WTC11 (cell line): ENCODE measurements around the gene ESAM. TPM values are rescaled to one million over a fixed set of nuclear protein-coding genes. Genes with fewer than 3 reads are reported as not detected.

Experiments used
- ATAC-seq: fragments of 200-7000 bp; cut with Tn5 transposase; 2 replicates; pipeline ENCODE4 v1.10.0; 2021; ENCODE audit warnings: mild to moderate bottlenecking, moderate library complexity
- CTCF ChIA-PET: fragments of 300-600 bp; sonication (Branson Sonifier 250); formaldehyde crosslinking; loops from one replicate; lab custom pipeline; 2021; ENCODE audit warnings: antibody characterized with exemption; lab: Charles Lee
- POLR2A ChIA-PET: fragments of 350-600 bp; sonication (Branson Sonifier 250); formaldehyde crosslinking; loops from one replicate; lab custom pipeline; 2021; ENCODE audit warnings: antibody characterized with exemption; lab: Charles Lee
- DNase-seq: peaks from one replicate; pipeline ENCODE4 v3.0.0; 2021; ENCODE audit warnings: low spot score
- H3K27ac Mint-ChIP-seq: 2 replicates; pipeline ENCODE4 v1.8.0; 2021; ENCODE audit warnings: mixed read lengths
- H3K27me3 Mint-ChIP-seq: 2 replicates; pipeline ENCODE4 v1.8.0; 2021; ENCODE audit warnings: low read depth, mild to moderate bottlenecking, moderate library complexity, mixed read lengths
- H3K36me3 Mint-ChIP-seq: 2 replicates; pipeline ENCODE4 v1.8.0; 2021; ENCODE audit warnings: mixed read lengths
- H3K4me1 Mint-ChIP-seq: 2 replicates; pipeline ENCODE4 v1.8.0; 2022; ENCODE audit warnings: mixed read lengths
- H3K4me3 Mint-ChIP-seq: 2 replicates; pipeline ENCODE4 v1.8.0; 2021; ENCODE audit warnings: mild to moderate bottlenecking, moderate library complexity, mixed read lengths
- H3K9me3 Mint-ChIP-seq: 2 replicates; pipeline ENCODE4 v1.8.0; 2021; ENCODE audit warnings: mixed read lengths
- ELF4 ChIP-seq: sonication (generic); formaldehyde crosslinking; IDR thresholded peaks from 2 replicates; pipeline ENCODE4 v1.8.1; 2022; ENCODE audit warnings: low read depth, mild to moderate bottlenecking, moderate library complexity, missing genetic modification reagents
- ETV6 ChIP-seq: sonication (generic); formaldehyde crosslinking; IDR thresholded peaks from 2 replicates; pipeline ENCODE4 v1.8.1; 2022; ENCODE audit warnings: mild to moderate bottlenecking, missing genetic modification reagents
- FOXJ3 ChIP-seq: sonication (generic); formaldehyde crosslinking; IDR thresholded peaks from 2 replicates; pipeline ENCODE4 v1.9.0; 2021; ENCODE audit warnings: missing genetic modification reagents, mild to moderate bottlenecking, borderline replicate concordance
- FOXK1 ChIP-seq: sonication (generic); formaldehyde crosslinking; IDR thresholded peaks from 2 replicates; pipeline ENCODE4 v1.8.0; 2022; ENCODE audit warnings: mild to moderate bottlenecking, moderate library complexity, missing genetic modification reagents
- KAT7 ChIP-seq: sonication (generic); formaldehyde crosslinking; IDR thresholded peaks from 2 replicates; pipeline ENCODE4 v1.8.1; 2023; ENCODE audit warnings: missing genetic modification reagents, mild to moderate bottlenecking, borderline replicate concordance
- MXD4 ChIP-seq: fragments of 250-450 bp; sonication (Bioruptor Pico); IDR thresholded peaks from 2 replicates; pipeline ENCODE4 v1.8.0; 2021; ENCODE audit warnings: mild to moderate bottlenecking, moderate library complexity, borderline replicate concordance
- MYBL2 ChIP-seq: sonication (generic); formaldehyde crosslinking; IDR thresholded peaks from 2 replicates; pipeline ENCODE4 v1.8.1; 2023; ENCODE audit warnings: mild to moderate bottlenecking, moderate library complexity, missing genetic modification reagents
- NFATC4 ChIP-seq: fragments of 250-450 bp; sonication (Bioruptor Pico); IDR thresholded peaks from 2 replicates; pipeline ENCODE4 v1.9.0; 2021; ENCODE audit warnings: mild to moderate bottlenecking
- NR2C2 ChIP-seq: sonication (generic); formaldehyde crosslinking; IDR thresholded peaks from 2 replicates; pipeline ENCODE4 v1.8.0; 2022; ENCODE audit warnings: mild to moderate bottlenecking, missing genetic modification reagents
- RORB ChIP-seq: fragments of 250-450 bp; sonication (Bioruptor Pico); IDR thresholded peaks from 2 replicates; pipeline ENCODE4 v1.9.0; 2021; ENCODE audit warnings: mild to moderate bottlenecking
- SOX15 ChIP-seq: fragments of 250-450 bp; sonication (Bioruptor Pico); IDR thresholded peaks from 2 replicates; pipeline ENCODE4 v1.9.0; 2021; ENCODE audit warnings: mild to moderate bottlenecking
- TEAD1 ChIP-seq: sonication (generic); formaldehyde crosslinking; IDR thresholded peaks from 2 replicates; pipeline ENCODE4 v1.8.0; 2022; ENCODE audit warnings: mild to moderate bottlenecking, missing genetic modification reagents
- TP53 ChIP-seq: sonication (generic); formaldehyde crosslinking; IDR thresholded peaks from 2 replicates; pipeline ENCODE4 v1.8.1; 2023; ENCODE audit warnings: mild to moderate bottlenecking, missing genetic modification reagents
- ZNF138 ChIP-seq: sonication (generic); formaldehyde crosslinking; conservative IDR thresholded peaks from 2 replicates; pipeline ENCODE4 v1.8.1; 2022; ENCODE audit warnings: mild to moderate bottlenecking, moderate library complexity, missing genetic modification reagents
- ZNF263 ChIP-seq: sonication (generic); formaldehyde crosslinking; IDR thresholded peaks from 2 replicates; pipeline ENCODE4 v1.8.1; 2022; ENCODE audit warnings: low read depth, mild to moderate bottlenecking, moderate library complexity, missing genetic modification reagents
- ZNF396 ChIP-seq: fragments of 250-450 bp; sonication (Bioruptor Pico); IDR thresholded peaks from 2 replicates; pipeline ENCODE4 v1.8.0; 2021; ENCODE audit warnings: mild to moderate bottlenecking, moderate library complexity, borderline replicate concordance
- ZNF423 ChIP-seq: fragments of 250-450 bp; sonication (Bioruptor Pico); IDR thresholded peaks from 2 replicates; pipeline ENCODE4 v2.1.2; 2022; ENCODE audit warnings: mild to moderate bottlenecking, moderate library complexity
- ZNF671 ChIP-seq: fragments of 250-450 bp; sonication (Bioruptor Pico); IDR thresholded peaks from 2 replicates; pipeline ENCODE4 v1.8.0; 2021; ENCODE audit warnings: mild to moderate bottlenecking
- total RNA-seq: library from RNA; stranded (reverse); gene quantifications from 3 replicates; pipeline ENCODE4 v1.2.3, GENCODE V29; 2021
- TF ChIP-seq, protein P1 (sequence below): sonication (generic); formaldehyde crosslinking; conservative IDR thresholded peaks from 2 replicates; pipeline ENCODE4 v1.8.1; 2022; ENCODE audit warnings: mild to moderate bottlenecking, missing genetic modification reagents
- TF ChIP-seq, protein P2 (sequence below): sonication (generic); formaldehyde crosslinking; IDR thresholded peaks from 2 replicates; pipeline ENCODE4 v1.8.1; 2022; ENCODE audit warnings: low read depth, missing genetic modification reagents, borderline replicate concordance
- TF ChIP-seq, protein P3 (sequence below): fragments of 250-450 bp; sonication (Bioruptor Pico); IDR thresholded peaks from 2 replicates; pipeline ENCODE4 v2.1.2; 2022; ENCODE audit warnings: mild to moderate bottlenecking, moderate library complexity
- TF ChIP-seq, protein P4 (sequence below): sonication (generic); formaldehyde crosslinking; IDR thresholded peaks from 2 replicates; pipeline ENCODE4 v1.8.1; 2023; ENCODE audit warnings: mild to moderate bottlenecking, missing genetic modification reagents
- TF ChIP-seq, protein P5 (sequence below): sonication (generic); formaldehyde crosslinking; IDR thresholded peaks from 2 replicates; pipeline ENCODE4 v1.8.1; 2023; ENCODE audit warnings: mild to moderate bottlenecking, missing genetic modification reagents, borderline replicate concordance

ESAM gene
- total RNA-seq, 1 experiment from 2014 or later = 0.48 TPM

DNA sequence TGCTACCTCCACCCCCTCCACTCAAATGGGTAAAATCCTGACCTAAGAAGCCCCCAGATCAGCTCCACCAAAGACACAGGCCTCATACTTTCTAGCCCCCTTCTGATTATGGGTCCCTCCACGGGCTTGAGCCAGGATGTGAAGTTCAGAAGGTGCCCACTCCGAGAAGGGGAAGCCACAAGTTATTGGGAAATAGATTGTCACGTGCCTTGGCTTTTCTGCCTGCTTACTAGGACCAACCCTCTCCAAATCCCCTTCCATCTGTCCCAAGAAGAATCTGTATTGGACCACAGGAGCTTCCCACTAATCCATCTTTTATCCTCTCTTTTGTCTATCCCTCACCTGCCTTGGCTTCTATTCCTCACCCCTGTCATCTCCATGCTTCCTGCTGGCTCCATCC is 25.4 kb downstream of the ESAM start (continued):
- TF ChIP-seq KAT7 (no peak), ELF4 (no peak), ZNF263 (CRISPR knock-in tag) (no peak), MYBL2 (no peak)

DNA sequence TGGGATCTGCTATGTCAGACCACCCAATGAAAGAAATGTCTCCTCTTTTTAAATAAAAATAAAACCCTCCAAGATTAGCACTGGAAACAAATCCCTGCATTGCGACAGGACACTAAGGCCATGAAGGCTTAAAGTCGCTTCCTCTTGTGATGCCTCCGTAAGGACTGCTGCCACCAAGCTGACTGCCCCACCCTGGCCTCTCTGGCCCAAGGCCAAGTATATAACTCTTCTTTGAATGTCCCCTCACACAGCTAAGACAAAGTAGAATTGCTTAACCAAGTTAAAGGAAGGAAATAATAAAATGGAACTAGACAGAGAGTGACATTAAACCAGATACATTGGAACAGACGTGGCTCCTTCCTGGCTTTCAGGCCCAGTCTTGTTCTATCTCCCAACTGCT is 29.9 kb downstream of the ESAM start:
- POLR2A ChIA-PET = no interaction called here
- Mint-ChIP-seq H3K36me3 (no peaks in the 10 kb centered on the region), H3K27me3 (peaks cover 40% of the 10 kb centered on the region), H3K27ac (no peak overlapping the region), H3K4me3 (no peak overlapping the region), H3K9me3 (no peaks in the 10 kb centered on the region)
- ATAC-seq = no peak
- DNase-seq = no peak
- TF ChIP-seq FOXK1 (CRISPR knock-in tag) (no peak), MYBL2 (no peak), NR2C2 (CRISPR knock-in tag) (no peak), ZNF423 (CRISPR knock-in tag) (no peak), ETV6 (CRISPR knock-in tag) (no peak), FOXJ3 (CRISPR knock-in tag) (no peak), SOX15 (no peak), TP53 (CRISPR knock-in tag) (no peak), ZNF396 (CRISPR knock-in tag) (no peak), NFATC4 (CRISPR knock-in tag) (no peak), ZNF138 (CRISPR knock-in tag) (no peak), RORB (CRISPR knock-in tag) (no peak), ZNF671 (no peak), TEAD1 (CRISPR knock-in tag) (no peak), MXD4 (CRISPR knock-in tag) (no peak)
- TF ChIP-seq, protein P1, sequence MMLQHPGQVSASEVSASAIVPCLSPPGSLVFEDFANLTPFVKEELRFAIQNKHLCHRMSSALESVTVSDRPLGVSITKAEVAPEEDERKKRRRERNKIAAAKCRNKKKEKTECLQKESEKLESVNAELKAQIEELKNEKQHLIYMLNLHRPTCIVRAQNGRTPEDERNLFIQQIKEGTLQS (CRISPR knock-in tag) = no peak
- TF ChIP-seq, protein P2, sequence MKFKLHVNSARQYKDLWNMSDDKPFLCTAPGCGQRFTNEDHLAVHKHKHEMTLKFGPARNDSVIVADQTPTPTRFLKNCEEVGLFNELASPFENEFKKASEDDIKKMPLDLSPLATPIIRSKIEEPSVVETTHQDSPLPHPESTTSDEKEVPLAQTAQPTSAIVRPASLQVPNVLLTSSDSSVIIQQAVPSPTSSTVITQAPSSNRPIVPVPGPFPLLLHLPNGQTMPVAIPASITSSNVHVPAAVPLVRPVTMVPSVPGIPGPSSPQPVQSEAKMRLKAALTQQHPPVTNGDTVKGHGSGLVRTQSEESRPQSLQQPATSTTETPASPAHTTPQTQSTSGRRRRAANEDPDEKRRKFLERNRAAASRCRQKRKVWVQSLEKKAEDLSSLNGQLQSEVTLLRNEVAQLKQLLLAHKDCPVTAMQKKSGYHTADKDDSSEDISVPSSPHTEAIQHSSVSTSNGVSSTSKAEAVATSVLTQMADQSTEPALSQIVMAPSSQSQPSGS = no peak
- TF ChIP-seq, protein P3, sequence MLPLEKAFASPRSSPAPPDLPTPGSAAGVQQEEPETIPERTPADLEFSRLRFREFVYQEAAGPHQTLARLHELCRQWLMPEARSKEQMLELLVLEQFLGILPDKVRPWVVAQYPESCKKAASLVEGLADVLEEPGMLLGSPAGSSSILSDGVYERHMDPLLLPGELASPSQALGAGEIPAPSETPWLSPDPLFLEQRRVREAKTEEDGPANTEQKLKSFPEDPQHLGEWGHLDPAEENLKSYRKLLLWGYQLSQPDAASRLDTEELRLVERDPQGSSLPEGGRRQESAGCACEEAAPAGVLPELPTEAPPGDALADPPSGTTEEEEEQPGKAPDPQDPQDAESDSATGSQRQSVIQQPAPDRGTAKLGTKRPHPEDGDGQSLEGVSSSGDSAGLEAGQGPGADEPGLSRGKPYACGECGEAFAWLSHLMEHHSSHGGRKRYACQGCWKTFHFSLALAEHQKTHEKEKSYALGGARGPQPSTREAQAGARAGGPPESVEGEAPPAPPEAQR (CRISPR knock-in tag) = no peak
- TF ChIP-seq, protein P4, sequence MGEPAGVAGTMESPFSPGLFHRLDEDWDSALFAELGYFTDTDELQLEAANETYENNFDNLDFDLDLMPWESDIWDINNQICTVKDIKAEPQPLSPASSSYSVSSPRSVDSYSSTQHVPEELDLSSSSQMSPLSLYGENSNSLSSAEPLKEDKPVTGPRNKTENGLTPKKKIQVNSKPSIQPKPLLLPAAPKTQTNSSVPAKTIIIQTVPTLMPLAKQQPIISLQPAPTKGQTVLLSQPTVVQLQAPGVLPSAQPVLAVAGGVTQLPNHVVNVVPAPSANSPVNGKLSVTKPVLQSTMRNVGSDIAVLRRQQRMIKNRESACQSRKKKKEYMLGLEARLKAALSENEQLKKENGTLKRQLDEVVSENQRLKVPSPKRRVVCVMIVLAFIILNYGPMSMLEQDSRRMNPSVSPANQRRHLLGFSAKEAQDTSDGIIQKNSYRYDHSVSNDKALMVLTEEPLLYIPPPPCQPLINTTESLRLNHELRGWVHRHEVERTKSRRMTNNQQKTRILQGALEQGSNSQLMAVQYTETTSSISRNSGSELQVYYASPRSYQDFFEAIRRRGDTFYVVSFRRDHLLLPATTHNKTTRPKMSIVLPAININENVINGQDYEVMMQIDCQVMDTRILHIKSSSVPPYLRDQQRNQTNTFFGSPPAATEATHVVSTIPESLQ (CRISPR knock-in tag) = no peak
- TF ChIP-seq, protein P5, sequence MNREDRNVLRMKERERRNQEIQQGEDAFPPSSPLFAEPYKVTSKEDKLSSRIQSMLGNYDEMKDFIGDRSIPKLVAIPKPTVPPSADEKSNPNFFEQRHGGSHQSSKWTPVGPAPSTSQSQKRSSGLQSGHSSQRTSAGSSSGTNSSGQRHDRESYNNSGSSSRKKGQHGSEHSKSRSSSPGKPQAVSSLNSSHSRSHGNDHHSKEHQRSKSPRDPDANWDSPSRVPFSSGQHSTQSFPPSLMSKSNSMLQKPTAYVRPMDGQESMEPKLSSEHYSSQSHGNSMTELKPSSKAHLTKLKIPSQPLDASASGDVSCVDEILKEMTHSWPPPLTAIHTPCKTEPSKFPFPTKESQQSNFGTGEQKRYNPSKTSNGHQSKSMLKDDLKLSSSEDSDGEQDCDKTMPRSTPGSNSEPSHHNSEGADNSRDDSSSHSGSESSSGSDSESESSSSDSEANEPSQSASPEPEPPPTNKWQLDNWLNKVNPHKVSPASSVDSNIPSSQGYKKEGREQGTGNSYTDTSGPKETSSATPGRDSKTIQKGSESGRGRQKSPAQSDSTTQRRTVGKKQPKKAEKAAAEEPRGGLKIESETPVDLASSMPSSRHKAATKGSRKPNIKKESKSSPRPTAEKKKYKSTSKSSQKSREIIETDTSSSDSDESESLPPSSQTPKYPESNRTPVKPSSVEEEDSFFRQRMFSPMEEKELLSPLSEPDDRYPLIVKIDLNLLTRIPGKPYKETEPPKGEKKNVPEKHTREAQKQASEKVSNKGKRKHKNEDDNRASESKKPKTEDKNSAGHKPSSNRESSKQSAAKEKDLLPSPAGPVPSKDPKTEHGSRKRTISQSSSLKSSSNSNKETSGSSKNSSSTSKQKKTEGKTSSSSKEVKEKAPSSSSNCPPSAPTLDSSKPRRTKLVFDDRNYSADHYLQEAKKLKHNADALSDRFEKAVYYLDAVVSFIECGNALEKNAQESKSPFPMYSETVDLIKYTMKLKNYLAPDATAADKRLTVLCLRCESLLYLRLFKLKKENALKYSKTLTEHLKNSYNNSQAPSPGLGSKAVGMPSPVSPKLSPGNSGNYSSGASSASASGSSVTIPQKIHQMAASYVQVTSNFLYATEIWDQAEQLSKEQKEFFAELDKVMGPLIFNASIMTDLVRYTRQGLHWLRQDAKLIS = no peak
- TF ChIP-seq, all 79 proteins: peak for 0
- CTCF ChIA-PET = interaction anchor here (1.6 kb wide), 1 partner anchor 14 kb away, joined by 6 read pairs; no protein-coding TSS in a partner anchor
- H3K4me1 Mint-ChIP-seq = peaks cover 12% of the 10 kb centered on the region
